K562 (cell line): ENCODE measurements around the gene BCAS2. TPM values are rescaled to one million over a fixed set of nuclear protein-coding genes. Genes with fewer than 3 reads are reported as not detected.

Experiments
- CEBPZ ChIP-seq: fragments of 150-350 bp; IDR thresholded peaks from 2 replicates; pipeline ENCODE4 v1.6.1; 2014; ENCODE audit warnings: low read depth, mild to moderate bottlenecking, low read length, borderline replicate concordance
- CREBBP ChIP-seq: IDR thresholded peaks from one replicate; pipeline ENCODE4 v1.6.1; 2012; ENCODE audit warnings: low read depth, mild to moderate bottlenecking, control low read depth, inconsistent platforms, low read length
- E2F6 ChIP-seq, 2 experiments: IDR thresholded peaks; 2 replicates each; pipeline ENCODE4 v1.6.1; 2011; ENCODE audit warnings: borderline replicate concordance in 1 of 2, control low read depth in 1 of 2, low read depth in 1 of 2, low read length in 1 of 2, mild to moderate bottlenecking in 1 of 2, mixed read lengths in 1 of 2, moderate library complexity in 1 of 2; ENCODE audit not compliant: insufficient read depth in 1 of 2, insufficient read length in 1 of 2, poor library complexity in 1 of 2, severe bottlenecking in 1 of 2; ENCODE audit errors: extremely low read depth in 1 of 2
- EGR1 ChIP-seq: fragments of 450-650 bp; conservative IDR thresholded peaks from 2 replicates; pipeline ENCODE4 v1.6.1; 2017; ENCODE audit warnings: mild to moderate bottlenecking
- GTF2A2 ChIP-seq: IDR thresholded peaks from 2 replicates; pipeline ENCODE4 v1.6.1; 2016; ENCODE audit warnings: mild to moderate bottlenecking, missing genetic modification characterization, missing compliant biosample characterization
- HCFC1 ChIP-seq: IDR thresholded peaks from 2 replicates; pipeline ENCODE4 v1.6.1; 2012; ENCODE audit warnings: low read depth, low read length, improper control_type of control experiment
- KAT2B ChIP-seq: IDR thresholded peaks from one replicate; pipeline ENCODE4 v1.6.1; 2012; ENCODE audit warnings: low read depth, mild to moderate bottlenecking, control low read depth, inconsistent platforms, low read length, moderate library complexity
- MTA1 ChIP-seq: fragments of 450-650 bp; IDR thresholded peaks from 2 replicates; pipeline ENCODE4 v1.6.1; 2017; ENCODE audit warnings: borderline replicate concordance
- NCOA6 ChIP-seq: fragments of 450-650 bp; IDR thresholded peaks from 2 replicates; pipeline ENCODE4 v1.6.1; 2017; ENCODE audit warnings: mild to moderate bottlenecking
- NFIX ChIP-seq: fragments of 250-450 bp; sonication (Bioruptor Pico); IDR thresholded peaks from 2 replicates; pipeline ENCODE4 v1.4.0; 2020; ENCODE audit warnings: low read depth, mild to moderate bottlenecking, moderate library complexity
- PHB ChIP-seq: fragments of 250-450 bp; sonication (Bioruptor Pico); IDR thresholded peaks from 2 replicates; pipeline ENCODE4 v1.5.0; 2021
- RAD51 ChIP-seq: fragments of 450-650 bp; IDR thresholded peaks from 2 replicates; pipeline ENCODE4 v1.7.1; 2016; ENCODE audit warnings: low read depth, mild to moderate bottlenecking, borderline replicate concordance
- SAFB ChIP-seq: fragments of 200-400 bp; formaldehyde crosslinking; IDR thresholded peaks from 2 replicates; pipeline ENCODE4 v1.6.1; 2017; ENCODE audit warnings: low read depth, low read length, borderline replicate concordance
- TARDBP ChIP-seq: fragments of 450-650 bp; IDR thresholded peaks from 2 replicates; pipeline ENCODE4 v1.6.1; 2016
- TBP ChIP-seq: optimal IDR thresholded peaks from 2 replicates; pipeline ENCODE3; 2011; ENCODE audit warnings: low read depth, low read length, improper control_type of control experiment
- TCF3 ChIP-seq: sonication (generic); formaldehyde crosslinking; IDR thresholded peaks from 2 replicates; pipeline ENCODE4 v1.4.0; 2020; ENCODE audit warnings: mild to moderate bottlenecking, missing genetic modification reagents
- ZBTB9 ChIP-seq: fragments of 450-650 bp; formaldehyde crosslinking; IDR thresholded peaks from 2 replicates; pipeline ENCODE4 v1.4.0; 2020; ENCODE audit warnings: mild to moderate bottlenecking, moderate library complexity
- ZFP1 ChIP-seq: fragments of 450-650 bp; formaldehyde crosslinking; IDR thresholded peaks from 2 replicates; pipeline ENCODE4 v1.4.0; 2020; ENCODE audit warnings: mild to moderate bottlenecking, mixed read lengths
- ZNF354B ChIP-seq: fragments of 250-450 bp; sonication (Bioruptor Pico); IDR thresholded peaks from 2 replicates; pipeline ENCODE4 v1.4.0; 2020
- ZNF740 ChIP-seq, 3 experiments: fragments of 200-800 bp in 1 of 3; sonication (Bioruptor generic) in 1 of 3; sonication (generic) in 1 of 3; formaldehyde crosslinking in 1 of 3; IDR thresholded peaks; 2 replicates each; pipeline versions ENCODE4 v1.6.1 to v1.8.0; 2016 to 2022; ENCODE audit warnings: mild to moderate bottlenecking in 2 of 3, missing compliant biosample characterization in 2 of 3, missing genetic modification characterization in 2 of 3, missing genetic modification reagents in 1 of 3
- polyA plus RNA-seq, 8 experiments: library from polyadenylated mRNA; depleted of rRNA in 4 of 8; stranded (reverse) in 5 of 8; unstranded in 3 of 8; fragments of >200 nt; fragmentation: Nextera tagmentation in 2 of 8; fragmentation: Illumina TruSeq in 1 of 8; extraction: Ambion mirVana in 2 of 8; extraction: Trizol in 1 of 8; gene quantifications; 2 replicates each; pipeline versions ENCODE4 v1.2.1 to v1.2.3, GENCODE V29; 2011 to 2014; ENCODE audit warnings: inconsistent platforms in 1 of 8, missing spikeins in 1 of 8
- total RNA-seq, 7 experiments: library from RNA; depleted of rRNA in 6 of 7; stranded (reverse); fragments of >200 nt in 6 of 7; fragmentation: Illumina TruSeq in 2 of 7; extraction: Trizol in 2 of 7; gene quantifications; 2 replicates each; pipeline versions ENCODE4 v1.2.1 to v1.2.3, GENCODE V29; 2011 to 2021; ENCODE audit warnings: low replicate concordance in 1 of 7
- TF ChIP-seq, protein P1 (sequence below): fragments of 450-650 bp; IDR thresholded peaks from 2 replicates; pipeline ENCODE4 v1.6.1; 2016

BCAS2 gene
- total and polyA plus RNA-seq, 9 of the 15 experiments (the other 6 are each of a cell fraction or from before 2014, with no cell fraction given) = 59.3 to 183 (median 81.1) TPM

GRCh38 chr1:114552106-114552639 is 29.2 kb downstream of the BCAS2 start (continued):
- TF ChIP-seq CEBPZ = no peak
- no peak for TF ChIP-seq TARDBP
- no peak for TF ChIP-seq KAT2B
- TF ChIP-seq CREBBP = no peak
- no peak for TF ChIP-seq ZNF354B (CRISPR knock-in tag)
- no peak for TF ChIP-seq PHB
- TF ChIP-seq ZFP1 (CRISPR knock-in tag) = no peak
- TF ChIP-seq, protein P1, sequence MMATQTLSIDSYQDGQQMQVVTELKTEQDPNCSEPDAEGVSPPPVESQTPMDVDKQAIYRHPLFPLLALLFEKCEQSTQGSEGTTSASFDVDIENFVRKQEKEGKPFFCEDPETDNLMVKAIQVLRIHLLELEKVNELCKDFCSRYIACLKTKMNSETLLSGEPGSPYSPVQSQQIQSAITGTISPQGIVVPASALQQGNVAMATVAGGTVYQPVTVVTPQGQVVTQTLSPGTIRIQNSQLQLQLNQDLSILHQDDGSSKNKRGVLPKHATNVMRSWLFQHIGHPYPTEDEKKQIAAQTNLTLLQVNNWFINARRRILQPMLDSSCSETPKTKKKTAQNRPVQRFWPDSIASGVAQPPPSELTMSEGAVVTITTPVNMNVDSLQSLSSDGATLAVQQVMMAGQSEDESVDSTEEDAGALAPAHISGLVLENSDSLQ = no peak
- TF ChIP-seq MTA1 = no peak
- no peak for TF ChIP-seq E2F6 (IDR thresholded peaks at IDR 0.05; ENCODE audit: borderline replicate concordance in 1 of 2, extremely low read depth in 1 of 2, insufficient read depth in 1 of 2, insufficient read length in 1 of 2, low read depth in 1 of 2, low read length in 1 of 2, poor library complexity in 1 of 2, severe bottlenecking in 1 of 2)
- no peak for TF ChIP-seq HCFC1
- TF ChIP-seq TBP = no peak
- TF ChIP-seq SAFB = no peak
- TF ChIP-seq ZBTB9 = no peak
- no peak for TF ChIP-seq RAD51
- no peak for TF ChIP-seq GTF2A2 (tag)
- 0 out of 2 replicates have a peak, but pooled peaks have one; percentile 28 for TF ChIP-seq ZNF740 (CRISPR knock-in tag; IDR thresholded peaks at IDR 0.05)
- TF ChIP-seq ZNF740 (tag; IDR thresholded peaks at IDR 0.05) = no peak
- no peak for TF ChIP-seq NCOA6
- no peak for TF ChIP-seq TCF3 (CRISPR knock-in tag)
- TF ChIP-seq NFIX (CRISPR knock-in tag) = no peak
- no peak for TF ChIP-seq EGR1
